Muscle of back (tissue), 11 donors: ENCODE data around the gene FOSL2. TPM values are rescaled to one million over a fixed set of nuclear protein-coding genes. Genes with fewer than 3 reads are reported as not detected.

Experiments
- DNase-seq, 3 donors: peaks; one replicate each; pipeline versions ENCODE4 v3.0.0 to v3.0.0-alpha.2; 2013
- polyA plus RNA-seq, 10 donors: library from polyadenylated mRNA; unstranded; fragments of 120-200 nt; gene quantifications; one replicate each; pipeline ENCODE4 v1.2.1, GENCODE V29; 2013; ENCODE audit not compliant: insufficient read length in 10 of 10

The FOSL2 gene
- polyA plus RNA-seq, 10 donors, result 11.9 to 30.0 (median 15.4) TPM

GRCh38 chr2:28408764-28409599 lies 16.3 kb downstream of the FOSL2 start:
- no peak for DNase-seq

- DNase-seq, result no peak
These were observed 18.6 kb downstream of the FOSL2 start for GRCh38 chr2:28411166-28411755.

DNA sequence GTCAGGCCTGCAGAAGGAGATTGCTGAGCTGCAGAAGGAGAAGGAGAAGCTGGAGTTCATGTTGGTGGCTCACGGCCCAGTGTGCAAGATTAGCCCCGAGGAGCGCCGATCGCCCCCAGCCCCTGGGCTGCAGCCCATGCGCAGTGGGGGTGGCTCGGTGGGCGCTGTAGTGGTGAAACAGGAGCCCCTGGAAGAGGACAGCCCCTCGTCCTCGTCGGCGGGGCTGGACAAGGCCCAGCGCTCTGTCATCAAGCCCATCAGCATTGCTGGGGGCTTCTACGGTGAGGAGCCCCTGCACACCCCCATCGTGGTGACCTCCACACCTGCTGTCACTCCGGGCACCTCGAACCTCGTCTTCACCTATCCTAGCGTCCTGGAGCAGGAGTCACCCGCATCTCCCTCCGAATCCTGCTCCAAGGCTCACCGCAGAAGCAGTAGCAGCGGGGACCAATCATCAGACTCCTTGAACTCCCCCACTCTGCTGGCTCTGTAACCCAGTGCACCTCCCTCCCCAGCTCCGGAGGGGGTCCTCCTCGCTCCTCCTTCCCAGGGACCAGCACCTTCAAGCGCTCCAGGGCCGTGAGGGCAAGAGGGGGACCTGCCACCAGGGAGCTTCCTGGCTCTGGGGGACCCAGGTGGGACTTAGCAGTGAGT lies 19.4 kb downstream of the FOSL2 start:
- DNase-seq, result no peak

DNA sequence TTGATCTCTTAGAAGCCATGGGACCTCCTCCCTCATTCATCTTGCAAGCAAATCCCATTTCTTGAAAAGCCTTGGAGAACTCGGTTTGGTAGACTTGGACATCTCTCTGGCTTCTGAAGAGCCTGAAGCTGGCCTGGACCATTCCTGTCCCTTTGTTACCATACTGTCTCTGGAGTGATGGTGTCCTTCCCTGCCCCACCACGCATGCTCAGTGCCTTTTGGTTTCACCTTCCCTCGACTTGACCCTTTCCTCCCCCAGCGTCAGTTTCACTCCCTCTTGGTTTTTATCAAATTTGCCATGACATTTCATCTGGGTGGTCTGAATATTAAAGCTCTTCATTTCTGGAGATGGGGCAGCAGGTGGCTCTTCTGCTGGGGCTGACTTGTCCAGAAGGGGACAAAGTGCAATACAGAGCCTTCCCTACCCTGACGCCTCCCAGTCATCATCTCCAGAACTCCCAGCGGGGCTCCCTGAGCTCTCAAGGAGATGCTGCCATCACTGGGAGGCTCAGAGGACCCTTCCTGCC lies 20.0 kb downstream of the FOSL2 start:
- no peak for DNase-seq

DNA sequence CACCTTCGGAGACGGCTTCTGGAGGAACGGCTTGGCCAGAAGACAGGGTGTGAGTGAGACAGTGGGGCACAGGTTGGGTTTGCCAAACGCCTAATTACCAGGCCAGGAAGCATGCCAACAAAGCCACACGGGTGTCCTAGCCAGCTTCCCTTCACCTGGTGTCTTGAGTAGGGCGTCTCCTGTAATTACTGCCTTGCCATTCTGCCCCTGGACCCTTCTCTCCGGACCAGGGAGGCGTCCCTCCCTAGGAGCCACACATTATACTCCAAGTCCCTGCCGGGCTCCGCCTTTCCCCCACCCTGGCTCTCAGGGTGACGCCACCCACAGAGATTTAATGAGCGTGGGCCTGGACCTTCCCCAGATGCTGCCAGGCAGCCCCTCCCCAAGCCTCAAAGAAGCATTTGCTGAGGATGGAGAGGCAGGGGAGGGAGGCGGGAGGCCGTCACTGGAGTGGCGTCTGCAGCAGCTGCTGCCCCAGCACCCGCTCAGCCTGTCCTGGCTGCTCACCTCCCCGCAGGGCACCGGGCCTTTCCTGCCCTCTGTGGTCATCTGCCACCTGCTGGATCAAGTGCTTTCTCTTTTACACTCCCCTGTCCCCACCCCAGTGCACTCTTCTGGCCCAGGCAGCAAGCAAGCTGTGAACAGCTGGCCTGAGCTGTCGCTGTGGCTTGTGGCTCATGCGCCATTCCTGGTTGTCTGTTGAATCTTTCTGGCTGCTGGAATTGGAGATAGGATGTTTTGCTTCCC lies 20.7 kb downstream of the FOSL2 start:
- DNase-seq, result peak in 2 of 3 donors; percentile 58 to 60

DNA sequence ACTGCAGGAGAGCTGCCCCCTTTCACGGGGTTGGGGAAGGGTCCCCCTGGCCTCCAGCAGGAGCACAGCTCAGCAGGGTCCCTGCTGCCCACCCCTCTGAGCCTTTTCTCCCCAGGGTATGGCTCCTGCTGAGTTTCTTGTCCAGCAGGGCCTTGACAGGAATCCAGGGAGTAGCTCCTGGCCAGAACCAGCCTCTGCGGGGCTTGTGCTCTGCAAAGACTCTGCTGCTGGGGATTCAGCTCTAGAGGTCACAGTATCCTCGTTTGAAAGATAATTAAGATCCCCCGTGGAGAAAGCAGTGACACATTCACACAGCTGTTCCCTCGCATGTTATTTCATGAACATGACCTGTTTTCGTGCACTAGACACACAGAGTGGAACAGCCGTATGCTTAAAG lies 21.2 kb downstream of the FOSL2 start:
- DNase-seq, result no peak

- DNase-seq, result no peak
These were observed 21.9 kb downstream of the FOSL2 start for GRCh38 chr2:28414583-28414982.

GRCh38 chr2:28415010-28415409 lies 22.4 kb downstream of the FOSL2 start:
- DNase-seq, result peak in 1 of 3 donors; percentile 45

- DNase-seq, result no peak
These were observed 23.1 kb downstream of the FOSL2 start for GRCh38 chr2:28415715-28416114.

- DNase-seq, result no peak
These were observed 26.3 kb downstream of the FOSL2 start for GRCh38 chr2:28419003-28419402.

- DNase-seq, result no peak
These were observed 27.0 kb downstream of the FOSL2 start for GRCh38 chr2:28419443-28420270.

DNA sequence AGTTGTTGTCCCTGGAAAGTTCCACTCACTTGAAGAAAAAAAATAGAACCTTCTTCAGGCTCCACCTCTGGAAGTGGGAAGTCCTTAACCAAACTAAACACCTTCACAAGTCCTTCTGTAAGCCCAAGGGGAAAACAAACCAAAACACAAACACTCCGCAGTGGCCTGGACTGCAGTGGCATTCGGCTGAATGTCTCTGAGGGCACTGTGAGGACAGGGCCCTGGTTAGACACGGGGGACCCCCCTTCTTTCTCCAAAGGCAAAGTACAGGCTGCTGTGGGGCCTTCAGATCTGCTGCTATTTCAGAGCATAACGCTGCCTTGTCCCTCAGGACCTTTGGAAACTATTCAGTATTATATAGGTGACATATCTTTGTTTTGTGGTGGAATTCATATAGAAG lies 28.1 kb downstream of the FOSL2 start:
- no peak for DNase-seq

DNA sequence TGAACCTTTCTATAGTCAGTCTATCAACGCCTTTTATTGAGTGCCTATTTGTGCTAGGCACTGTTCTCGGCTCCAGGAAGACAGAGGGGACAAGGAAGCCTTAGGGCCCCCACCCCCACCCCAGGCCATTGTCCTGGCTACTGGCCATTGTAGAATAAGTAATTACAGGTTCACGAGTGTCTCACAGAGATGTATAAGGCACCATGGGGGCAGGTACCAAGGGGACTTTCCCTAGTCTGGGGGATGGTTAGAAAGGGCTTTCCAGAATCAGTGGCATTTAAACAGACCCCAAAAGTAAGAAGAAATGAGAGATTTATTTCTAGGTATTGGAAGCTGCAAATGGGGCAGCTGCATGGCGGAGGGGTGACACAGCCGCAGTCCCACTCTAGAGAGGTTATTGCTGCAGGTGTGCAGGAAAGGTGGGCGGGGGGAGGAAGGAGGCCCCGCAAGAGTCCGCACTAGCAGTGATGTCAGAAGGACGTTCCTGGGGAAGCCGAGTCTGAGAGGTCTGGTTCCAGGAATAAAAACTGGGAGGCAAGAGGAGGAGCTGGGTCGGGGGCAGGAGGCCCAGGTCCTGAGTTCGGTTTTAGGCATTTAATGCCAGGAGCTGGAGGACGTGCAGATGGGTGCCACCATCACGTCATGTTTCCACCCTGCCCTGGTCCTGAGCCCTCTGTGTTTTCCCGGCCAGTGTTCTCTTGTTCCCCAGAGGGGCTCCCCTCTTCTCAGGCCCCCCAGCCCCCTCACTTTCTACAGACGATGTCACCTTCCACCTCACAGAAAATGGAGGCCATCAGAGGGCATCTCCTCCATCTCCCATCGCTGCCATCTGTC lies 30.5 kb downstream of the FOSL2 start:
- DNase-seq, result no peak

DNA sequence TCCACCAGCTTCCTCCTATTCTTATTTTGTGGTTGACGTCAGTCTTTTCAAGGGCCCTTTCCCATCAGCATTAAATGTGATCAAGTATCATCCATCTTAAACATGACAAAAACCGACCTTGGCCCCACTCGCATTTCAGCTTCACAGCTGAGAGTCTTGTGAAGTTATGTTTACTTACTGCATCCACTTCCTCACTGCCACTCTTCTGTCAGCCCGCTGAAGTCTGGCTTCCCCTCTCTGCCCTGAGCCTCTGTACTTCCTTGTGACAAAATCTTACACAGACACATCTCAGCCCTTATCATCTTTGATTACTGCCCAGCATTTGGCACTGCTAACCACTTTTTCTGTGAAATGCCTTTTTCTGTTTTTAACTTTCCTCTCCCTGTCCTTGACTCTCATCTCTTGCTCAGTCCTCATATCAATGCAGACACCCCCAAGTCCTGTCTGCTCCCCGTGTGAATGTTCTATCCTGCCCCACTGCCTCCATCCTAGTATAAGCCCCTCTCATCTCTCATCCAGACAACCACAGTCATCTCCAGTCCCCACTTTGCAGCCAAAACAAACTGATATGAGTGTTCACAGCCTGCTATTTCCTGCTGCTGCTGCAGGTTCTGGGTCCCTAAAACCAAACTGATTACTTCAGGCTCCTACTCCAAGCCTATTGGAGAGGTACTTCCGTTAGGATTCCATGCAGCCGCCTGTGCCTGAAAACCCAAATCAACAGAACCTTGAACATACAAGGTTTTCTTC lies 31.4 kb downstream of the FOSL2 start:
- DNase-seq, result no peak

GRCh38 chr2:28424799-28425463 lies 32.3 kb downstream of the FOSL2 start:
- DNase-seq, result no peak

- DNase-seq, result no peak
These were observed 32.8 kb downstream of the FOSL2 start for GRCh38 chr2:28425464-28425835.

GRCh38 chr2:28427741-28428415 lies 35.2 kb downstream of the FOSL2 start:
- no peak for DNase-seq

- DNase-seq, result no peak
These were observed 35.8 kb downstream of the FOSL2 start for GRCh38 chr2:28428486-28428885.
